T-helper 2 cell (primary cell): Measurements from ENCODE around the gene NDUFA7.
A peak's percentile ranks its signal among the peaks of the same experiment; 100 is the strongest.
"Not testable (repeated sequence)": the region's sequence is repeated elsewhere in the genome, so short reads cannot be mapped to it uniquely, and the experiment has no call there.

Experiments used
- DNase-seq, 5 experiments: peaks; one replicate each; pipeline versions ENCODE4 v3.0.0 to v3.0.0-alpha.2; 2012 to 2022

NDUFA7 gene

GRCh38 chr19:8318835-8319234, 2.3 kb downstream of the NDUFA7 start:
- DNase-seq = not testable (repeated sequence)

DNA sequence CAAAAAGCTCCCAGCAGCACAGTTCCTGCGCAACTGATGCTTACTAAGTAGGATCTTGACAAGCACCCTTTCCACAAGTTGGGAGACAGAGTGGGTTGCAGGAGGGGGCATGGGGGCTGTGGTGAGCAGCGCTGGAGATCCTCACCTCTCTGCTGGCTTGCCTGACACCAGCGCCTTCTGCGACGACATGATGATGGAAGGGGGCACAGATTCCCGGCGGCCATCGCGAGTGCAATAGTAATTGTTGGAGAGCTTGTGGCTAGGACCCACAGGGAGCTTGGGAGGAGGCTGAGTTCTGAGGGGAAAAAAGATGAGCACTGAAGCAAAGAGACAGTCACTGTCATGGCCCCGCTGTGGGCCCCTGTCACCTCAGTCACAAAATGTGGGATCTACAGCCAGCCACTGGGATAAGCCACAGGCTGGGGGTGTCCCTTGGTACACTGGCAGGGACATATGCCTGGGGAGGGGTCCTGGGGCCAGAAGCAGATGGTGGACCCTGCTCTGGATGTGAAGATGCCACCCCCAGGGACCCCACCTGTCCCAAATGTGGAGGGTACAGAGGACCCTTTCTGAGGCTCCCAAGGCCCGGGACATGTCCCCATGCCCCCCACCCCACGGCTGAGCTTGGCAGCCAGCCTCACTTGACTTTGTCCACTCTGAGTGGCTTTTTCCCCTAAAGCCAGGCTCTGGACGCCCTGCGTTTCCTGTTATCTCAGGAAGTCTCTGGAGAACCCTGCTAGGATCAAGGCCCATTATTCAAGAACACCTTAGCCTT, 4.6 kb downstream of the NDUFA7 start:
- DNase-seq = no peak

DNA sequence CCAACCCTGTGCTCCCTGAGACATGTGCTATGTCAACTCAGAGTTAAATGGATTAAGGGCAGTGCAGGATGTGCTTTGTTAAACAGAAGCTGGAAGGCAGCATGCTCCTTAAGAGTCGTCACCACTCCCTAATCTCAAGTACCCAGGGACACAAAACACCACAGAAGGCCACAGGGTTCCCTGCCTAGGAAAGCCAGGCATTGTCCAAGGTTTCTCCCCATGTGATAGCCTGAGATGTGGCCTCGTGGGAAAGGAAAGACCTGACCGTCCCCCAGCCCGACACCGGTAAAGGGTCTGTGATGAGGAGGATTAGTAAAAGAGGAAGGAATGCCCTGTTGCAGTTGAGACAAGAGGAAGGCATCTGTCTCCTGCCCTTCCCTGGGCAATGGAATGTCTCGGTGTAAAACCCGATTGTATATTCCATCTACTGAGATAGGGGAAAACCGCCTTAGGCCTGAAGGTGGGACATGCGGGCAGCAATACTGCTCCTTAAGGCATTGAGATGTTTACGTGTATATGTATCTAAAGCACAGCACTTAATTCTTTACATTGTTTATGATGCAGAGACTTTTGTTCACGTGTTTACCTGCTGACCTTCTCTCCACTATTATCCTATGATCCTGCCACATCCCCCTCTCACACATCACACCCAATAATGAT, 6.1 kb downstream of the NDUFA7 start:
- DNase-seq = not testable (repeated sequence)

DNA sequence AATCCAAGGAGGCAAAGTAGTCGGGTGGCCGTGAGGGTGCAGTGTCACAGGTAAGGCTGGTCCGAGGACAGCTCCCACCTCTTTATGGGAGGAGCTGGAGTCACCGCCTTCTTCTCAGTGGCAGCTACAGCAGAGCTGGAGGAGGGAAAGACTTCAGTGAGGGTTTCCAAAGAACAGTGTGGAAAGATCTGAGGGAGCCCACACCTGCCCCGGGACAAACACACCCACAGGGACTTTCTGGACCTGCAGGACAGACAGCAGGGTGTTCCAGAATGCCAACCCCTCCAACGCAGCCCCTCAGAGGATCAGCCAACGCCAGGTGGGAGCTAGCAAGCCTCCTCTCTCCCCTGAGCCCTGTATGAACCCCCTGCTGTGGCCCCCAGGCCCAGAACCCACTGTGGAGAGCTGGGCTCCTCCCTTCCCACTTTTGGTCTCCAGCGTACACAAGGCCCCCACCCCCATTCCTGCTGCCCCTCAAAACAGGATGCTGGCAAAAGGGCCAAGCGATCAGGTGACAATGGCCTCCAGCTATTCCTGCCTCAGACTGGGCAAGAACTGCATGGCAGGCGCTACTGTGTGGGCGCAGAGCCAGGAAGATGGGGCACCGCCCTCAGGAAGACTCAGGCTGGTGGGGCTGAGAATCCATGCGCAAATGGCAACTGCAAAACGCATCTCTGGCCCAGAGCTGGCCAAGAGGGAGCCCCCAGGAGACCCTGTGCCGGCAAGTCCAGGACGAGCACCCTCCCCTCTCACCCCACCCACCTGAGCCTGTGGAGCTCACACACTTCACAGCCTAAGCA, 9.5 kb downstream of the NDUFA7 start:
- no peak for DNase-seq

GRCh38 chr19:8310342-8311055, 10.7 kb downstream of the NDUFA7 start:
- no peak for DNase-seq

- no peak for DNase-seq
Measured at GRCh38 chr19:8308891-8309291, 12.3 kb downstream of the NDUFA7 start.

- peak; percentile 62 to 93 (median 81) for DNase-seq
Measured at GRCh38 chr19:8307965-8308866, 13.0 kb downstream of the NDUFA7 start, which contains the start of gene CD320. TSS of gene CD320 (minus strand) at chr19:8308358. CDS start at chr19:8308290, 68 bp downstream.

- no peak for DNase-seq
Measured at GRCh38 chr19:8307400-8307964, 13.7 kb downstream of the NDUFA7 start.

GRCh38 chr19:8306235-8307054, 14.7 kb downstream of the NDUFA7 start:
- DNase-seq = no peak

- no peak for DNase-seq
Measured at GRCh38 chr19:8305798-8306197, 15.4 kb downstream of the NDUFA7 start.

DNA sequence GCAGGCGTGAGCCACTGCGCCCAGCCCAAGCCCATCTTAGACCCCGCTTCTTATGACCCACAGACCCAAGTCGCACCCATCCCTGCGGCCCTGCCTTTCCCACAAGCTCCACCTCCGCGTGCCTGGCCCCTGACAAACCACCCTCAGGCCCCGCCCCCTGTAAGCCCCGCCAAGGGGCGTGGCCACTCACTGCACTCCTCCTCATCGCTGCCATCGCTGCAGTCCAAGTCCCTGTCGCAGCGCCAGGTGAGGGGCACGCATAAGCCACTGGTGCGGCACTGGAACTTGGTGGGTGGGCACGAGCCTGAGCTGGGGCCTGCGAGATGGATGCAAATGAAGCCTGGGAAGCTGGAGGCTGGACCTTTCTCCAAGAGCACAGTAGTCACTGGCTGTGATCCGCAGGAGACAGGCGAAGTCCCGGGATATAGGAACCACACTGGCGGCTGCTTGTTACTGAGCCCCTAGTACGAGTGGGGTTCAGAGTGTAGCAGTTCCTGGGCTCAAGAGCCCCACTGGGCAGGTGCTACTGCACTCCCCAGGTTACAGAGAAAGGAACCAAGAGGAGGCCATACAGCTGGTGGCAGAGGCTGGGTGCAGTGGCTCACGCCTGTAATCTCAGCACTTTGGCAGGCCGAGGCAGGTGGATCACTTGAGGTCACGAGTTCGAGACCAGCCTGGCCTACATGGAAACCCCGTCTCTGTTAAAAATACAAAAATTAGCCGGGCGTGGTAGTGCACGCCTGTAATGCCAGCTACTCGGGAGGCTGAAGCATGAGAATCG, 16.1 kb downstream of the NDUFA7 start:
- no peak for DNase-seq

GRCh38 chr19:8302734-8303133, 18.4 kb downstream of the NDUFA7 start:
- DNase-seq = no peak

DNA sequence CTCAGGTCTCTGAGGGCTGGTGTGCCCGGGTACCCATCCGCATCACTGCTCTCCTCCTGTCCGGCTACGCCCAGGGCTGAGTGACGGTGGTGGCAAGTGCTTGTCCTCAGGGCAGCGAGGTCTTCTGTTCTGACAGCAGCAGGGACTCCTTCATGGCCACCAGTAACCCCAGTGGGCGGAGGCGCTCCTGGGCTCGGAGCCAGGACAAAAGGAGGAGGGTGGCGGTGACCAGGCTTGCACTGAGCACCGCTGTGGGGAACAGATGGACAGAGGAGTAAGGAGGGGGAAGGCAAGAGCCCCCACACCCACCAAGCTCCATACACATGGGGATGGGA, 18.9 kb downstream of the NDUFA7 start:
- no peak for DNase-seq

DNA sequence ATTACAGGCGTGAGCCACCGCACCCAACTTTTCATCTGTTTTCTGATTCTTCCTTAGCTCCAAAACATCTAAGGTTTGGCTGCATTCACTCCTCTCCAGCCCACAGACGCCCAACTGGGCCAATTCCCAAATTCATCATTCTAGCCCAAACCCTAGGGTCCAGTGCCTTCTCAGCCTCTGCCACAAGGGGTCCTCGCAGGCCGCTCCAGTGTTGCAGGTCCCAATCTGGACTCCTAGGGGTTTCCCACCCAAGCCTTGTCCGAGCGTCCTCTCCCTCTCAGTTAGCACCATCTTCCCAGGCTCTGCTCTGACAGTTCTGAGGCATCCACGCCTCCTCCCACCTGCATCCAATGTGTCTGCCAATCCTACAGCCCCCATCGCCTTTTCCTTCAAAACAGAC, 29.8 kb downstream of the NDUFA7 start:
- DNase-seq = not testable (repeated sequence)

- not testable (repeated sequence) for DNase-seq
Measured at GRCh38 chr19:8276508-8276907, 44.7 kb downstream of the NDUFA7 start.

DNA sequence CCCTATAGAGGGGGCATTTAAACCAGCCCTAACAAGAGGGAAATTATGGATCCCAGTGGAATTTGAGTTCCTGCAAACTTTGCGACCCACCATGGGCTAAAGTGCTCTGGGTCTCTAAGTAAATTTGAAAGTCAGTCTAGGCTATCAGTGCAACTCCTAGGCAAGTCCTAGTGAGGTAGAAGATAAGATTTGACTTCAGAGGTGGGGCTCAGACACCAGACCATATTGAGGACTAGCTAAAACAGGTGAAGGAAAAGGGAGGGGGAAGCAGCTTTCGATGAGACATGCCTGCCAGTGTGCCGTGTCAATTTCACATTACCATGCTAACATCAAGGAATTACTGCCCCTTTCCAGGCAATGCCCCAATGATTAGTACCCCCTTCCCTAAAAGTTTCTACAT, 51.5 kb downstream of the NDUFA7 start:
- no peak for DNase-seq

GRCh38 chr19:8265872-8266271, 55.3 kb downstream of the NDUFA7 start:
- DNase-seq = no peak

GRCh38 chr19:8264248-8264647, 56.9 kb downstream of the NDUFA7 start:
- DNase-seq = not testable (repeated sequence)

DNA sequence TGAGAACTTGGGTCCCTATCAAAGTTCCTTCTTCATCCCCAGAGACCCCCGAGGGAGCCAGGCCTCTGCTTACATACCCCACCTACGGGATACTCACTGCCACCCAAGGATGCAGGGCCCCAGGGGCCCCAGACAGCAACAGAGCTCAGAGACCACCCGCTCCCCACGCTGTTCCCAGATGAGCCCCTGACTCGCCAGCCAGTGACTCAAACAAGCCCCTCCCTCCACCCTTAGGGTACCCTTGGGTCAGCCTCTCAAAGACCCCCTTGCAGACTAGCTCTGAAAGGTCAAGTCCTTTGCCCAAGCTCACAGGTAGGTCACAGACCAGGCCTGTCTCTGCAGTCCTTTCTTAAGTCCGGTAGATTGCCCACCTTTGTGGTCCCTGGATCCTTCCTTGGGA, 58.7 kb downstream of the NDUFA7 start:
- no peak for DNase-seq

DNA sequence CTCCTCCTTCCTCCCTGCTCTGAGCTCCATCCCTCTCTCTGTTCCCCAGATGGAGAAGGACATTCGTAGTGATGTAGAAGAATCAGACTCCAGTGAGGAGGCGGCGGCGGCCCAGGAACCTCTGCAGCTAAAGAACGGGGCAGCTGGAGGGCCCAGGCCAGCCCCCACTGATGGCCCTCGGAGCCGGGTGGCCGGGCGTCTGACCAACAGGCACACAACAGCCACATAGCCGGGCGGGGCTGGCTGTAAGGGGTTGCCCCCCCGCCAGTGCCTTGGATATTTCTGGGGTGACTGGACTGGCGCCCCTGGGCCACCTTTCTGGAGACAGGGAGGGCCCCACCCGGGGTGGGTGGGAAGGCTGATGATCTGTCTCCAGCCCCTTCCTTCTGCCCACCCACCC, 59.3 kb downstream of the NDUFA7 start:
- DNase-seq = no peak
